Measurements from ENCODE around the gene RAPGEF4. TPM values are rescaled to one million over a fixed set of nuclear protein-coding genes. Genes with fewer than 3 reads are reported as not detected.

Gene RAPGEF4
- total and polyA plus RNA-seq, 4 donors, result 6.4 to 33.5 (median 8.6) TPM

- Histone ChIP-seq H3K27ac (ENCODE audit: low read depth in 1 of 2, low read length in 1 of 2) (no peak overlapping the region), H3K4me1 (ENCODE audit: control insufficient read depth in 5 of 5, insufficient read depth in 5 of 5, low read length in 5 of 5) (peaks cover 0 to 12% (median 0%) of the 10 kb centered on the region in 5 donors), H3K9me3 (ENCODE audit: control insufficient read depth in 4 of 4, insufficient read depth in 3 of 4, low read length in 3 of 4) (no peaks in the 10 kb centered on the region), H3K4me3 (no peak overlapping the region), H3K27me3 (ENCODE audit: control insufficient read depth in 3 of 3, insufficient read depth in 3 of 3, low read length in 2 of 3) (no peaks in the 10 kb centered on the region), H3K9ac (ENCODE audit: insufficient read depth in 1 of 2, low read length in 2 of 2) (no peak overlapping the region), H3K36me3 (ENCODE audit: control insufficient read depth in 4 of 4, insufficient read depth in 4 of 4, low read length in 4 of 4) (no peaks in the 10 kb centered on the region)
- ATAC-seq (ENCODE audit: insufficient read depth, low FRiP score), result no peak
- 79 to 87% methylated on average over 4 of the region's 4 CpGs for WGBS, 2 donors
- no peak for DNase-seq
- TF ChIP-seq, protein P1, sequence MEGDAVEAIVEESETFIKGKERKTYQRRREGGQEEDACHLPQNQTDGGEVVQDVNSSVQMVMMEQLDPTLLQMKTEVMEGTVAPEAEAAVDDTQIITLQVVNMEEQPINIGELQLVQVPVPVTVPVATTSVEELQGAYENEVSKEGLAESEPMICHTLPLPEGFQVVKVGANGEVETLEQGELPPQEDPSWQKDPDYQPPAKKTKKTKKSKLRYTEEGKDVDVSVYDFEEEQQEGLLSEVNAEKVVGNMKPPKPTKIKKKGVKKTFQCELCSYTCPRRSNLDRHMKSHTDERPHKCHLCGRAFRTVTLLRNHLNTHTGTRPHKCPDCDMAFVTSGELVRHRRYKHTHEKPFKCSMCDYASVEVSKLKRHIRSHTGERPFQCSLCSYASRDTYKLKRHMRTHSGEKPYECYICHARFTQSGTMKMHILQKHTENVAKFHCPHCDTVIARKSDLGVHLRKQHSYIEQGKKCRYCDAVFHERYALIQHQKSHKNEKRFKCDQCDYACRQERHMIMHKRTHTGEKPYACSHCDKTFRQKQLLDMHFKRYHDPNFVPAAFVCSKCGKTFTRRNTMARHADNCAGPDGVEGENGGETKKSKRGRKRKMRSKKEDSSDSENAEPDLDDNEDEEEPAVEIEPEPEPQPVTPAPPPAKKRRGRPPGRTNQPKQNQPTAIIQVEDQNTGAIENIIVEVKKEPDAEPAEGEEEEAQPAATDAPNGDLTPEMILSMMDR (IDR thresholded peaks at IDR 0.05; ENCODE audit: control extremely low read depth, extremely low read depth), result no peak
Measured at GRCh38 chr2:173050684-173051083, 315.0 kb downstream of the RAPGEF4 start.

- TF ChIP-seq, protein P1 (IDR thresholded peaks at IDR 0.05; ENCODE audit: control extremely low read depth, extremely low read depth), result no peak
- no peak for ATAC-seq (ENCODE audit: insufficient read depth, low FRiP score)
- 44 to 73% methylated on average over 7 of the region's 7 CpGs for WGBS, 2 donors
Measured at GRCh38 chr2:173051463-173052215, 316.0 kb downstream of the RAPGEF4 start.

DNA sequence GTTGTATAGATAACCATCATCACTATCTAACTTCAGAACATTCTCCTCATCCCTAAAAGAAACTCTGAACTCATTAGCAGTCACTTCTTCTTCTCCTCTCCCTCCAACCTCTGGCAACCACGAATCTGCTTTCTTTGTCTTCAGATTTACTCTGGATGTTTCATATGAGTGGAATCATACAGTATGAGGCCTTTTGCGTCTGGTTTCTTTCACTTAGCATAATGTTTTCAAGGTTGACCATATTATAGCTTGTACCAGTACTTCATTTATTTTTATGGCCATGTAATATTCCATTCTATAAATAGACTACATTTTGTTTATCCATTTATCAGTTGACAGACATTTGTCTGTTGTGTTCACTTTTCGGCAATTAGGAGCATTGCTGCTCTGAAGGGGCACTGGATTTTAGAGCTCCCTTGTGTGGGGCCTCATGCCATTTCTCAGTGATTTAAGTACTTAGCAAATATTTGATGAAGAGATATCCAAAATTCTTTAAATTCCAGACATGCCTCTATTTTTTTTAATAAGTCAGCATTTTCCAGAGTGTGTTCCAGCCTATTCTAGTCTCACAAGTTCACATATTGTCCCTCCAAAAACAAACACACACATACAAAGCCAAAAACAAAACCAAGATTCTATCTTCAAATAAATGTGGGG, 317.5 kb downstream of the RAPGEF4 start:
- H3K4me1 ChIP-seq (ENCODE audit: control insufficient read depth in 5 of 5, insufficient read depth in 5 of 5, low read length in 5 of 5), result peaks cover 0 to 10% (median 3%) of the 10 kb centered on the region in 5 donors
- no peaks in the 10 kb centered on the region for H3K27me3 ChIP-seq (ENCODE audit: control insufficient read depth in 3 of 3, insufficient read depth in 3 of 3, low read length in 2 of 3)
- H3K9me3 ChIP-seq (ENCODE audit: control insufficient read depth in 4 of 4, insufficient read depth in 3 of 4, low read length in 3 of 4), result no peaks in the 10 kb centered on the region
- WGBS, 2 donors, result 74 to 84% methylated on average over 3 of the region's 3 CpGs
- ATAC-seq (ENCODE audit: insufficient read depth, low FRiP score) (no peak), DNase-seq (no peak)
- no peak overlapping the region for H3K4me3 ChIP-seq
- H3K36me3 ChIP-seq (ENCODE audit: control insufficient read depth in 4 of 4, insufficient read depth in 4 of 4, low read length in 4 of 4), result no peaks in the 10 kb centered on the region
- H3K9ac ChIP-seq (ENCODE audit: insufficient read depth in 1 of 2, low read length in 2 of 2), result no peak overlapping the region
- TF ChIP-seq, protein P1 (IDR thresholded peaks at IDR 0.05; ENCODE audit: control extremely low read depth, extremely low read depth), result no peak
- no peak overlapping the region for H3K27ac ChIP-seq (ENCODE audit: low read depth in 1 of 2, low read length in 1 of 2)

More at GRCh38 chr2:173051463-173052215, 316.0 kb downstream of the RAPGEF4 start:
- Histone ChIP-seq H3K27me3 (ENCODE audit: control insufficient read depth in 3 of 3, insufficient read depth in 3 of 3, low read length in 2 of 3) (no peaks in the 10 kb centered on the region), H3K9me3 (ENCODE audit: control insufficient read depth in 4 of 4, insufficient read depth in 3 of 4, low read length in 3 of 4) (no peaks in the 10 kb centered on the region), H3K4me1 (ENCODE audit: control insufficient read depth in 5 of 5, insufficient read depth in 5 of 5, low read length in 5 of 5) (peaks cover 0 to 12% (median 2%) of the 10 kb centered on the region in 5 donors), H3K27ac (ENCODE audit: low read depth in 1 of 2, low read length in 1 of 2) (no peak overlapping the region), H3K9ac (ENCODE audit: insufficient read depth in 1 of 2, low read length in 2 of 2) (no peak overlapping the region), H3K36me3 (ENCODE audit: control insufficient read depth in 4 of 4, insufficient read depth in 4 of 4, low read length in 4 of 4) (no peaks in the 10 kb centered on the region), H3K4me3 (no peak overlapping the region)
- DNase-seq, result no peak
